Osteocyte (in vitro differentiated cells): ENCODE results near the gene CCDC148. TPM values are rescaled to one million over a fixed set of nuclear protein-coding genes. Genes with fewer than 3 reads are reported as not detected.

Experiments
- DNase-seq: peaks from one replicate; pipeline ENCODE4 v3.0.0; 2021; ENCODE audit warnings: mixed read lengths; ENCODE audit not compliant: unreplicated experiment; ENCODE audit errors: extremely low spot score
- H3K27ac Mint-ChIP-seq: one replicate; pipeline ENCODE4 v1.8.0; 2021; ENCODE audit warnings: mild to moderate bottlenecking, mixed read lengths; ENCODE audit not compliant: unreplicated experiment
- H3K27me3 Mint-ChIP-seq: one replicate; pipeline ENCODE4 v1.8.0; 2021; ENCODE audit warnings: mixed read lengths; ENCODE audit not compliant: unreplicated experiment
- H3K36me3 Mint-ChIP-seq: one replicate; pipeline ENCODE4 v1.8.0; 2021; ENCODE audit warnings: mixed read lengths; ENCODE audit not compliant: unreplicated experiment
- H3K4me1 Mint-ChIP-seq: one replicate; pipeline ENCODE4 v1.8.0; 2021; ENCODE audit warnings: mixed read lengths; ENCODE audit not compliant: unreplicated experiment
- H3K4me3 Mint-ChIP-seq: one replicate; pipeline ENCODE4 v1.8.0; 2021; ENCODE audit warnings: mild to moderate bottlenecking, moderate library complexity, mixed read lengths; ENCODE audit not compliant: unreplicated experiment
- H3K9me3 Mint-ChIP-seq: one replicate; pipeline ENCODE4 v1.8.0; 2021; ENCODE audit warnings: mixed read lengths; ENCODE audit not compliant: unreplicated experiment
- total RNA-seq: library from RNA; stranded (reverse); gene quantifications from 2 replicates; pipeline ENCODE4 v1.2.1, GENCODE V29; 2021
- TF ChIP-seq, protein P1 (sequence below): fragments of 200-600 bp; sonication (generic); IDR thresholded peaks from 2 replicates; pipeline ENCODE4 v1.5.0; 2021; ENCODE audit warnings: antibody characterized with exemption, mild to moderate bottlenecking, moderate library complexity

Gene CCDC148
- total RNA-seq, 1 donor from 2014 or later = 2.8 TPM

GRCh38 chr2:158214431-158214830, 242.1 kb downstream of the CCDC148 start:
- no peak for DNase-seq
- Mint-ChIP-seq H3K4me1 (peaks cover 51% of the 10 kb centered on the region), H3K27ac (peak overlapping the region; percentile 67), H3K27me3 (no peaks in the 10 kb centered on the region), H3K36me3 (no peaks in the 10 kb centered on the region), H3K9me3 (peaks cover 7% of the 10 kb centered on the region), H3K4me3 (no peak overlapping the region)
- TF ChIP-seq, protein P1, sequence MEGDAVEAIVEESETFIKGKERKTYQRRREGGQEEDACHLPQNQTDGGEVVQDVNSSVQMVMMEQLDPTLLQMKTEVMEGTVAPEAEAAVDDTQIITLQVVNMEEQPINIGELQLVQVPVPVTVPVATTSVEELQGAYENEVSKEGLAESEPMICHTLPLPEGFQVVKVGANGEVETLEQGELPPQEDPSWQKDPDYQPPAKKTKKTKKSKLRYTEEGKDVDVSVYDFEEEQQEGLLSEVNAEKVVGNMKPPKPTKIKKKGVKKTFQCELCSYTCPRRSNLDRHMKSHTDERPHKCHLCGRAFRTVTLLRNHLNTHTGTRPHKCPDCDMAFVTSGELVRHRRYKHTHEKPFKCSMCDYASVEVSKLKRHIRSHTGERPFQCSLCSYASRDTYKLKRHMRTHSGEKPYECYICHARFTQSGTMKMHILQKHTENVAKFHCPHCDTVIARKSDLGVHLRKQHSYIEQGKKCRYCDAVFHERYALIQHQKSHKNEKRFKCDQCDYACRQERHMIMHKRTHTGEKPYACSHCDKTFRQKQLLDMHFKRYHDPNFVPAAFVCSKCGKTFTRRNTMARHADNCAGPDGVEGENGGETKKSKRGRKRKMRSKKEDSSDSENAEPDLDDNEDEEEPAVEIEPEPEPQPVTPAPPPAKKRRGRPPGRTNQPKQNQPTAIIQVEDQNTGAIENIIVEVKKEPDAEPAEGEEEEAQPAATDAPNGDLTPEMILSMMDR = no peak

GRCh38 chr2:158213773-158214172, 242.8 kb downstream of the CCDC148 start:
- Mint-ChIP-seq H3K27ac (peak overlapping the region; percentile 67), H3K27me3 (no peaks in the 10 kb centered on the region), H3K9me3 (peaks cover under 1% of the 10 kb centered on the region), H3K36me3 (no peaks in the 10 kb centered on the region), H3K4me1 (peaks cover 51% of the 10 kb centered on the region), H3K4me3 (no peak overlapping the region)
- TF ChIP-seq, protein P1 = no peak
- no peak for DNase-seq

GRCh38 chr2:158212301-158212700, 244.3 kb downstream of the CCDC148 start:
- no peak overlapping the region for H3K4me3 Mint-ChIP-seq
- TF ChIP-seq, protein P1 = no peak
- no peak for DNase-seq
- no peak overlapping the region for H3K27ac Mint-ChIP-seq
- H3K36me3 Mint-ChIP-seq = no peaks in the 10 kb centered on the region
- peaks cover 51% of the 10 kb centered on the region for H3K4me1 Mint-ChIP-seq
- no peaks in the 10 kb centered on the region for H3K27me3 Mint-ChIP-seq
- H3K9me3 Mint-ChIP-seq = no peaks in the 10 kb centered on the region

GRCh38 chr2:158211502-158211901, 245.1 kb downstream of the CCDC148 start:
- DNase-seq = no peak
- H3K27me3 Mint-ChIP-seq = no peaks in the 10 kb centered on the region
- TF ChIP-seq, protein P1 = no peak
- peaks cover 52% of the 10 kb centered on the region for H3K4me1 Mint-ChIP-seq
- no peaks in the 10 kb centered on the region for H3K9me3 Mint-ChIP-seq
- H3K27ac Mint-ChIP-seq = peak overlapping the region; percentile 82
- H3K4me3 Mint-ChIP-seq = no peak overlapping the region
- no peaks in the 10 kb centered on the region for H3K36me3 Mint-ChIP-seq

DNA sequence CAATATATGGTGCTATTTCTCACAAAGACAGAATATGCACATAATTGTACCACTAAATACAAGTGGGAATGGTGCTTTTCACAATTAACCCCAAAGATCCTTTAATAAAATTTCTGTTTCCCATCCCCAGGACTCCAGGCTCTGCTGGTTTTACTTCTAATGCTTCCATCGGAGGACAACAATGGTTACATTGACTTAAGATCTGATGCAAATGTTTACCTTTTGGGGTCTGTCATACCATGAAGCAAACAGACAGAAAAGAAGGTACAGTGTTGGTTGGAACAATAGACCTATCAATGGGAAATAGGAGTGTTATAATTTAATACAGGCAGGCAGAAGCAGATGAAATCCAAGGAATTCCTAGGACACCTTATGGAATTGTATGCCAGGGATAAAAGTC, 249.2 kb downstream of the CCDC148 start:
- TF ChIP-seq, protein P1 = no peak
- no peak for DNase-seq
- Mint-ChIP-seq H3K27ac (no peak overlapping the region), H3K4me1 (peaks cover 68% of the 10 kb centered on the region), H3K4me3 (no peak overlapping the region), H3K9me3 (no peaks in the 10 kb centered on the region), H3K36me3 (no peaks in the 10 kb centered on the region), H3K27me3 (no peaks in the 10 kb centered on the region)
